ENCODE measurements around the gene PCDHA4.

- no peak for TF ChIP-seq CTCF (conservative IDR thresholded peaks at IDR 0.05; ENCODE audit: low read depth, low read length)
- TF ChIP-seq EZH2 (IDR thresholded peaks at IDR 0.05; ENCODE audit: low read length, unreplicated experiment) = no peak
- TF ChIP-seq EZH2phosphoT487 (IDR thresholded peaks at IDR 0.05; ENCODE audit: borderline replicate concordance, low read length) = no peak
Measured at GRCh38 chr5:140862441-140863295, 55.8 kb downstream of the PCDHA4 start.

All from PC-3 (cell line).